ENCODE results near the gene CDCA5.

The CDCA5 gene

DNA sequence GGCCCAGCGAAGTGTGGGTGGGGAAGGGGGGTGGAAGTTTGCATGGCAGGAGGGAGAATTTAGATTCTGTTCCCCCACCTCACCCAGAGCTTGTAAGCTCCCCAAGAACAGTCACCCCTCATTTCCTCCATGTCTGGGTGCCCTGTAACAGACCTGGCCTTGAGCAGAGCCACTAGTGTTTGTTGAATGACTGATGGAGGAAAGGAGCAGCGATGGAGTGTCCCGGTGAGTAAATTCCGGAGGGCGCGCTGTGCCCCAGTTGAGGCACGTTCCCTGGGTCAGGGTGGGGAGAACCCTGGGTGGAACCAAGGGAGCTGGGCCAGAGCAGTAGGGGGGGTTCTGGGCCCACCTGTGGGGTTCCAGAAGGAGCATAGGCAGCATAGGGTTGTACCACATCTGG, 26.3 kb downstream of the CDCA5 start:
- Histone ChIP-seq H3K36me3 (ENCODE audit: control insufficient read depth, insufficient read depth, low read length) (no peaks in the 10 kb centered on the region), H3K4me3 (ENCODE audit: extremely low read depth, insufficient read depth, low read length, poor library complexity, severe bottlenecking) (no peak overlapping the region), H3K27ac (ENCODE audit: low read depth, low read length, severe bottlenecking) (no peak overlapping the region), H3K4me1 (ENCODE audit: control insufficient read depth, insufficient read depth, low read length, poor library complexity, severe bottlenecking) (no peaks in the 10 kb centered on the region), H3K9me3 (ENCODE audit: control insufficient read depth, low read length) (no peaks in the 10 kb centered on the region)
- WGBS, 2 experiments (ENCODE audit: insufficient coverage in 2 of 2), result 89% methylated on average over 3 of the region's 7 CpGs; no CpG with 5 or more reads in 1 of the 2 experiments

- Histone ChIP-seq H3K4me1 (ENCODE audit: control insufficient read depth, insufficient read depth, low read length, poor library complexity, severe bottlenecking) (no peaks in the 10 kb centered on the region), H3K4me3 (ENCODE audit: extremely low read depth, insufficient read depth, low read length, poor library complexity, severe bottlenecking) (no peak overlapping the region), H3K9me3 (ENCODE audit: control insufficient read depth, low read length) (no peaks in the 10 kb centered on the region), H3K36me3 (ENCODE audit: control insufficient read depth, insufficient read depth, low read length) (no peaks in the 10 kb centered on the region), H3K27ac (ENCODE audit: low read depth, low read length, severe bottlenecking) (no peak overlapping the region)
- 80 to 96% methylated on average over 3 to 4 of the region's 6 CpGs for WGBS, 2 experiments (ENCODE audit: insufficient coverage in 2 of 2)
Measured at GRCh38 chr11:65056999-65057398, 26.8 kb downstream of the CDCA5 start.

DNA sequence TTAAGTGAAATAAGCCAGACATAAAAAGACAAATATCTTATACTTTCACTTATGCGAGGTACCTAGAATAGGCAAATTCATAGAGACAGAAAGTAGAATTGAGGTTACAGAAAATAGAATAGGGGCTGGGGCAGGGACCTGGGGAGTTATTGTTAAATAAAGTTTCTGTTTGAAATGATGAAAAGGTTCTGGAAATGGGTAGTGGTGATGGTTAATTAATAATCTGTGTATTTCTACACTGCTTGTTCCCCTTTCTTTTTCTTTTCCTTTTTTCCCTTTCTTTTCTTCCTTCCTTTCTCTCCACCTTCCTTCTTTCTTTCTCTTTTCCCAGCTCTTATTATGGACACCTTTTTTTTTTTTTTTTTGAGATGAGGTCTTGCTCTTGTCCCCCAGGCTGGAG, 28.3 kb downstream of the CDCA5 start:
- H3K9me3 ChIP-seq (ENCODE audit: control insufficient read depth, low read length), result no peaks in the 10 kb centered on the region
- peaks cover 4% of the 10 kb centered on the region for H3K4me1 ChIP-seq (ENCODE audit: control insufficient read depth, insufficient read depth, low read length, poor library complexity, severe bottlenecking)
- no peak overlapping the region for H3K4me3 ChIP-seq (ENCODE audit: extremely low read depth, insufficient read depth, low read length, poor library complexity, severe bottlenecking)
- H3K27ac ChIP-seq (ENCODE audit: low read depth, low read length, severe bottlenecking), result no peak overlapping the region
- WGBS, 2 experiments (ENCODE audit: insufficient coverage in 2 of 2), result no CpG with 5 or more reads among the region's 1 CpG
- H3K36me3 ChIP-seq (ENCODE audit: control insufficient read depth, insufficient read depth, low read length), result no peaks in the 10 kb centered on the region

DNA sequence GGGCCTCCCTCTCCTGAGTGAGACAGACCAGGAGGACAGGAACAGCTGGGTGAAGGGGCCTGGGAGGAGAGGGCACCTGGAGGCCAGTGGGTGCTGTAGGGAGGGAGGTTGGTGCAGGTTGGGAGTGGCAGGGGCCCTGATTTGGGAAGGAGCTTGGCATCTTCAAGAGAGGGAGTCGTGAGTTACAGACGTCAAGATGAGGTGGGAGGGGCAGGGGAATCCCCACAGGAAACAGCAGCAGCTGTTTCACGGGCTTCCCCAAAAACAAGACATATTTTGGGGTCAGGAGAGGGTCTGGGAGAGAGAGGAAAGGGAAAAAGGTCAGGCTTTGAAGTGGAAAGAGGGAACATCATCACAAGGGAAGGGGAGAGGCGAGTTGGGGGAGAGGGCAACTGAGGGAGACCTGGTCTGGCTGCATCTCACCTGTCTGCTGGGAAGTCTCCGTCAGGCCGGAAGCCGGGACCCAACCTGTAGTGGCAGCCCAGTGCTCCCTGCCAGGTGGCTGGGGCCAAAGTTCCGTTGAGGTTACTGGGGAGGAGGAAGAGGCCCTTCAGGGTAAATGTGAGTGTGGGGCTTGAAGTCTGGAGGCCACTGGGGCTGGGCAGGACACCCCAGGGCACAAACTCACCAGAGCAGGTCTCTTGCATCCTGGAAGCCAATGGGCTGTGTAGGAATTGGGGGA, 29.9 kb downstream of the CDCA5 start:
- Histone ChIP-seq H3K4me1 (ENCODE audit: control insufficient read depth, insufficient read depth, low read length, poor library complexity, severe bottlenecking) (peaks cover 4% of the 10 kb centered on the region), H3K9me3 (ENCODE audit: control insufficient read depth, low read length) (no peaks in the 10 kb centered on the region), H3K27ac (ENCODE audit: low read depth, low read length, severe bottlenecking) (no peak overlapping the region), H3K4me3 (ENCODE audit: extremely low read depth, insufficient read depth, low read length, poor library complexity, severe bottlenecking) (no peak overlapping the region), H3K36me3 (ENCODE audit: control insufficient read depth, insufficient read depth, low read length) (no peaks in the 10 kb centered on the region)
- WGBS, 2 experiments (ENCODE audit: insufficient coverage in 2 of 2), result 83 to 91% methylated on average over 5 to 6 of the region's 8 CpGs

GRCh38 chr11:65051398-65051858, 32.4 kb downstream of the CDCA5 start:
- 92 to 94% methylated on average over 7 of the region's 9 CpGs for WGBS, 2 experiments (ENCODE audit: insufficient coverage in 2 of 2)
- Histone ChIP-seq H3K4me1 (ENCODE audit: control insufficient read depth, insufficient read depth, low read length, poor library complexity, severe bottlenecking) (peaks cover 4% of the 10 kb centered on the region), H3K27ac (ENCODE audit: low read depth, low read length, severe bottlenecking) (no peak overlapping the region), H3K36me3 (ENCODE audit: control insufficient read depth, insufficient read depth, low read length) (no peaks in the 10 kb centered on the region), H3K9me3 (ENCODE audit: control insufficient read depth, low read length) (no peaks in the 10 kb centered on the region), H3K4me3 (ENCODE audit: extremely low read depth, insufficient read depth, low read length, poor library complexity, severe bottlenecking) (no peak overlapping the region)

- Histone ChIP-seq H3K9me3 (ENCODE audit: control insufficient read depth, low read length) (no peaks in the 10 kb centered on the region), H3K36me3 (ENCODE audit: control insufficient read depth, insufficient read depth, low read length) (peaks cover 24% of the 10 kb centered on the region), H3K4me3 (ENCODE audit: extremely low read depth, insufficient read depth, low read length, poor library complexity, severe bottlenecking) (no peak overlapping the region), H3K4me1 (ENCODE audit: control insufficient read depth, insufficient read depth, low read length, poor library complexity, severe bottlenecking) (peaks cover 10% of the 10 kb centered on the region), H3K27ac (ENCODE audit: low read depth, low read length, severe bottlenecking) (no peak overlapping the region)
- WGBS, 2 experiments (ENCODE audit: insufficient coverage in 2 of 2), result 92 to 94% methylated on average over 38 of the region's 56 CpGs
Measured at GRCh38 chr11:65047581-65048422, 36.0 kb downstream of the CDCA5 start.

- Histone ChIP-seq H3K4me1 (ENCODE audit: control insufficient read depth, insufficient read depth, low read length, poor library complexity, severe bottlenecking) (peaks cover 11% of the 10 kb centered on the region), H3K9me3 (ENCODE audit: control insufficient read depth, low read length) (no peaks in the 10 kb centered on the region), H3K4me3 (ENCODE audit: extremely low read depth, insufficient read depth, low read length, poor library complexity, severe bottlenecking) (no peak overlapping the region), H3K27ac (ENCODE audit: low read depth, low read length, severe bottlenecking) (no peak overlapping the region), H3K36me3 (ENCODE audit: control insufficient read depth, insufficient read depth, low read length) (peaks cover 24% of the 10 kb centered on the region)
- WGBS, 2 experiments (ENCODE audit: insufficient coverage in 2 of 2), result 96 to 97% methylated on average over 7 of the region's 7 CpGs
Measured at GRCh38 chr11:65045728-65046127, 38.1 kb downstream of the CDCA5 start.

GRCh38 chr11:65045061-65045460, 38.8 kb downstream of the CDCA5 start:
- 94 to 96% methylated on average over 5 of the region's 5 CpGs for WGBS, 2 experiments (ENCODE audit: insufficient coverage in 2 of 2)
- Histone ChIP-seq H3K4me3 (ENCODE audit: extremely low read depth, insufficient read depth, low read length, poor library complexity, severe bottlenecking) (no peak overlapping the region), H3K36me3 (ENCODE audit: control insufficient read depth, insufficient read depth, low read length) (peaks cover 24% of the 10 kb centered on the region), H3K27ac (ENCODE audit: low read depth, low read length, severe bottlenecking) (no peak overlapping the region), H3K4me1 (ENCODE audit: control insufficient read depth, insufficient read depth, low read length, poor library complexity, severe bottlenecking) (peaks cover 11% of the 10 kb centered on the region), H3K9me3 (ENCODE audit: control insufficient read depth, low read length) (no peaks in the 10 kb centered on the region)

DNA sequence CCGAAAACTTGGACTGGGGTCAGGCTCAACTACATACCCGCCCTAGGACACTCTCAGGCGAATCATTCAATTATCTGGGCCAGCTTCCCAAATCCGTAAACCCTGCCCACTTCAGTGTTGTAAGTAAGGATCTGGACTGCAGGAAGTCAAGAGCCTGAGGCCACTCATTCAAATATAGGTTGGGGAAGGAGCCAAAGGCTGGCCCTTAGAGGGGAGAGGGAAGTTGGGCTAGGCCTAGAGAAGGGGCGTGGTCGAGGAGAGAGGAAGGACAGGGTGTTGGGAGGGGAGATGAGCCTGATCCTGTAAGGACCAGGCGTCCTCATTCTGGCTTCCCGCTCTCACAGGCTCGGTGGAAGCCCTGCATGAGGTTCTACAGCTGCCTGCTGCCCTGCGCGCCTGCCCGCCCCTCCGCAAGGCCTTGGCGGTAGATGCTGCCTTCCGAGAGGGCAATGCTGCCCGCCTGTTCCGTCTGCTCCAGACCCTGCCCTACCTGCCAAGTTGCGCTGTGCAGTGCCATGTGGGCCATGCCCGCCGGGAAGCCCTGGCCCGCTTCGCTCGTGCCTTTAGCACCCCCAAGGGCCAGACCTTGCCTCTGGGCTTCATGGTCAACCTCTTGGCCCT, 39.8 kb downstream of the CDCA5 start:
- Histone ChIP-seq H3K9me3 (ENCODE audit: control insufficient read depth, low read length) (no peaks in the 10 kb centered on the region), H3K4me1 (ENCODE audit: control insufficient read depth, insufficient read depth, low read length, poor library complexity, severe bottlenecking) (peaks cover 11% of the 10 kb centered on the region), H3K36me3 (ENCODE audit: control insufficient read depth, insufficient read depth, low read length) (peaks cover 29% of the 10 kb centered on the region), H3K27ac (ENCODE audit: low read depth, low read length, severe bottlenecking) (no peak overlapping the region), H3K4me3 (ENCODE audit: extremely low read depth, insufficient read depth, low read length, poor library complexity, severe bottlenecking) (no peak overlapping the region)
- 96 to 97% methylated on average over 20 to 23 of the region's 23 CpGs for WGBS, 2 experiments (ENCODE audit: insufficient coverage in 2 of 2)

DNA sequence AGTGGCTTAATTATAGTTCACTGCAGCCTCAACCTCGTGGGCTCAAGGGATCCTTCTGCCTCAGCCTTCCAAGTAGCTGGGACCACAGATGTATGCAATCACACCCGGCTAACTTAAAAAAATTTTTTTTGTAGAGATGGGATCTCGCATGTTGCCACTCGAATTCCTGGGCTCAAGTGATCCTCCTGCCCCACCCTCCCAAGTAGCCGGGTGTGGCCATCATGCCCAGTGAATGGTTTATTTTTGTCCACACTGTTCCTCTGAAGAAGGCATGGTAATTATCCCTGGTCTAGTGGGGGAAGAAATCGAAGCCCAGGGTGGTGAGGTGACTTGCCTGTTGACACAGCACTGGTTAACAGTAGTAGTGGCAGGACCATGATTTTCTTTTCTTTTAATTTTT, 40.9 kb downstream of the CDCA5 start:
- H3K9me3 ChIP-seq (ENCODE audit: control insufficient read depth, low read length), result no peaks in the 10 kb centered on the region
- no peak overlapping the region for H3K27ac ChIP-seq (ENCODE audit: low read depth, low read length, severe bottlenecking)
- H3K4me3 ChIP-seq (ENCODE audit: extremely low read depth, insufficient read depth, low read length, poor library complexity, severe bottlenecking), result no peak overlapping the region
- 91 to 100% methylated on average over 5 to 6 of the region's 6 CpGs for WGBS, 2 experiments (ENCODE audit: insufficient coverage in 2 of 2)
- H3K36me3 ChIP-seq (ENCODE audit: control insufficient read depth, insufficient read depth, low read length), result peaks cover 37% of the 10 kb centered on the region
- H3K4me1 ChIP-seq (ENCODE audit: control insufficient read depth, insufficient read depth, low read length, poor library complexity, severe bottlenecking), result peaks cover 11% of the 10 kb centered on the region
